D721Med (cell line): ENCODE measurements around the gene MRPS34.

ENCODE experiments used
- DNase-seq: peaks from one replicate; pipeline ENCODE4 v3.0.0; 2011; ENCODE audit warnings: low spot score; ENCODE audit not compliant: insufficient read length
- FAIRE-seq: peaks from 2 replicates; lab custom pipeline; 2011; peaks lifted over from hg19 to GRCh38; lab: Jason Lieb, UNC
- CTCF ChIP-seq: IDR thresholded peaks from 2 replicates; pipeline ENCODE4 v1.5.1; 2012; ENCODE audit warnings: mild to moderate bottlenecking, control low read depth; ENCODE audit not compliant: insufficient read depth; ENCODE audit errors: missing control alignments

The MRPS34 gene

GRCh38 chr16:1794221-1794871 lies 21.4 kb upstream of the MRPS34 start:
- FAIRE-seq (no peak), DNase-seq (no peak)
- TF ChIP-seq CTCF: no peak

GRCh38 chr16:1793578-1794220 lies 20.8 kb upstream of the MRPS34 start, which contains the start of gene IGFALS:
TSS of gene IGFALS (minus strand) at chr16:1793705. CDS start at chr16:1793652, 53 bp downstream.
- no peak for DNase-seq
- TF ChIP-seq CTCF: no peak
- no peak for FAIRE-seq

GRCh38 chr16:1792836-1793577 lies 20.1 kb upstream of the MRPS34 start:
- DNase-seq: no peak
- FAIRE-seq: no peak
- TF ChIP-seq CTCF: no peak

- DNase-seq (no peak), FAIRE-seq (no peak)
- no peak for TF ChIP-seq CTCF
These were observed 19.2 kb upstream of the MRPS34 start for GRCh38 chr16:1791943-1792812.

GRCh38 chr16:1791256-1791942 lies 18.5 kb upstream of the MRPS34 start:
- TF ChIP-seq CTCF: no peak
- no peak for DNase-seq

GRCh38 chr16:1790611-1791255 lies 17.8 kb upstream of the MRPS34 start:
- FAIRE-seq: no peak
- TF ChIP-seq CTCF: no peak
- no peak for DNase-seq

More at GRCh38 chr16:1791256-1791942, 18.5 kb upstream of the MRPS34 start:
- FAIRE-seq: no peak
